GM23338 (cell line): ENCODE results near the gene MAD2L1BP.

Experiments
- CREB1 ChIP-seq: fragments of 250-450 bp; sonication (Bioruptor Pico); IDR thresholded peaks from 2 replicates; pipeline ENCODE4 v1.5.0; 2020; ENCODE audit warnings: low read depth, mild to moderate bottlenecking, moderate library complexity
- CTCF ChIP-seq, 2 experiments: fragments of 200-600 bp in 1 of 2; sonication (generic) in 1 of 2; conservative IDR thresholded peaks; 2 replicates each; pipeline versions ENCODE4 v1.5.1 to v1.6.1; 2016 to 2017; ENCODE audit warnings: antibody characterized with exemption in 2 of 2, low read depth in 2 of 2, mild to moderate bottlenecking in 2 of 2, moderate library complexity in 1 of 2
- ETS1 ChIP-seq: IDR thresholded peaks from 2 replicates; pipeline ENCODE4 v1.6.1; 2016; ENCODE audit warnings: antibody characterized with exemption
- EZH2 ChIP-seq: fragments of 200-600 bp; sonication (generic); IDR thresholded peaks from one replicate; pipeline ENCODE4 v1.8.0; 2017; ENCODE audit warnings: antibody characterized with exemption, mild to moderate bottlenecking, low read depth; ENCODE audit not compliant: unreplicated experiment
- EZH2phosphoT487 ChIP-seq: fragments of 200-600 bp; sonication (generic); IDR thresholded peaks from one replicate; pipeline ENCODE4 v1.8.1; 2018; ENCODE audit warnings: antibody characterized with exemption; ENCODE audit not compliant: unreplicated experiment
- JUNB ChIP-seq: IDR thresholded peaks from one replicate; pipeline ENCODE4 v1.6.1; 2016; ENCODE audit warnings: antibody characterized with exemption; ENCODE audit not compliant: unreplicated experiment
- NANOG ChIP-seq: IDR thresholded peaks from 2 replicates; pipeline ENCODE4 v1.6.1; 2016; ENCODE audit warnings: antibody characterized with exemption, borderline replicate concordance
- POLR2AphosphoS5 ChIP-seq: IDR thresholded peaks from 2 replicates; pipeline ENCODE4 v1.6.1; 2016; ENCODE audit warnings: antibody characterized with exemption, low read depth
- STAT1 ChIP-seq: IDR thresholded peaks from one replicate; pipeline ENCODE4 v1.6.1; 2016; ENCODE audit warnings: antibody characterized with exemption; ENCODE audit not compliant: unreplicated experiment
- ZNF331 ChIP-seq: fragments of 250-450 bp; sonication (Bioruptor Pico); IDR thresholded peaks from 2 replicates; pipeline ENCODE4 v1.5.0; 2020; ENCODE audit warnings: low read depth, mild to moderate bottlenecking, moderate library complexity
- ZNF462 ChIP-seq: fragments of 250-450 bp; sonication (Bioruptor Pico); IDR thresholded peaks from 2 replicates; pipeline ENCODE4 v1.5.0; 2020; ENCODE audit warnings: mild to moderate bottlenecking, moderate library complexity
- TF ChIP-seq, protein P1 (sequence below): IDR thresholded peaks from one replicate; pipeline ENCODE4 v1.6.1; 2018; ENCODE audit warnings: antibody characterized with exemption; ENCODE audit not compliant: unreplicated experiment

GRCh38 chr6:43668151-43669028 lies 32.8 kb downstream of the MAD2L1BP start:
- TF ChIP-seq CTCF (conservative IDR thresholded peaks at IDR 0.05; ENCODE audit: low read depth in 2 of 2): peak; percentile 58 to 67
- TF ChIP-seq ZNF462 (CRISPR knock-in tag): no peak
- no peak for TF ChIP-seq EZH2
- no peak for TF ChIP-seq NANOG
- no peak for TF ChIP-seq EZH2phosphoT487
- no peak for TF ChIP-seq ETS1
- TF ChIP-seq, protein P1, sequence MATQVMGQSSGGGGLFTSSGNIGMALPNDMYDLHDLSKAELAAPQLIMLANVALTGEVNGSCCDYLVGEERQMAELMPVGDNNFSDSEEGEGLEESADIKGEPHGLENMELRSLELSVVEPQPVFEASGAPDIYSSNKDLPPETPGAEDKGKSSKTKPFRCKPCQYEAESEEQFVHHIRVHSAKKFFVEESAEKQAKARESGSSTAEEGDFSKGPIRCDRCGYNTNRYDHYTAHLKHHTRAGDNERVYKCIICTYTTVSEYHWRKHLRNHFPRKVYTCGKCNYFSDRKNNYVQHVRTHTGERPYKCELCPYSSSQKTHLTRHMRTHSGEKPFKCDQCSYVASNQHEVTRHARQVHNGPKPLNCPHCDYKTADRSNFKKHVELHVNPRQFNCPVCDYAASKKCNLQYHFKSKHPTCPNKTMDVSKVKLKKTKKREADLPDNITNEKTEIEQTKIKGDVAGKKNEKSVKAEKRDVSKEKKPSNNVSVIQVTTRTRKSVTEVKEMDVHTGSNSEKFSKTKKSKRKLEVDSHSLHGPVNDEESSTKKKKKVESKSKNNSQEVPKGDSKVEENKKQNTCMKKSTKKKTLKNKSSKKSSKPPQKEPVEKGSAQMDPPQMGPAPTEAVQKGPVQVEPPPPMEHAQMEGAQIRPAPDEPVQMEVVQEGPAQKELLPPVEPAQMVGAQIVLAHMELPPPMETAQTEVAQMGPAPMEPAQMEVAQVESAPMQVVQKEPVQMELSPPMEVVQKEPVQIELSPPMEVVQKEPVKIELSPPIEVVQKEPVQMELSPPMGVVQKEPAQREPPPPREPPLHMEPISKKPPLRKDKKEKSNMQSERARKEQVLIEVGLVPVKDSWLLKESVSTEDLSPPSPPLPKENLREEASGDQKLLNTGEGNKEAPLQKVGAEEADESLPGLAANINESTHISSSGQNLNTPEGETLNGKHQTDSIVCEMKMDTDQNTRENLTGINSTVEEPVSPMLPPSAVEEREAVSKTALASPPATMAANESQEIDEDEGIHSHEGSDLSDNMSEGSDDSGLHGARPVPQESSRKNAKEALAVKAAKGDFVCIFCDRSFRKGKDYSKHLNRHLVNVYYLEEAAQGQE: no peak
- TF ChIP-seq JUNB: no peak
- peak; percentile 12; the same call in 1 of the 2 replicates for TF ChIP-seq CREB1 (CRISPR knock-in tag)
- TF ChIP-seq POLR2AphosphoS5: peak; percentile 54
- TF ChIP-seq STAT1: no peak
- no peak for TF ChIP-seq ZNF331 (CRISPR knock-in tag)
